Measurements from ENCODE around the gene MYO1B.

The MYO1B gene

DNA sequence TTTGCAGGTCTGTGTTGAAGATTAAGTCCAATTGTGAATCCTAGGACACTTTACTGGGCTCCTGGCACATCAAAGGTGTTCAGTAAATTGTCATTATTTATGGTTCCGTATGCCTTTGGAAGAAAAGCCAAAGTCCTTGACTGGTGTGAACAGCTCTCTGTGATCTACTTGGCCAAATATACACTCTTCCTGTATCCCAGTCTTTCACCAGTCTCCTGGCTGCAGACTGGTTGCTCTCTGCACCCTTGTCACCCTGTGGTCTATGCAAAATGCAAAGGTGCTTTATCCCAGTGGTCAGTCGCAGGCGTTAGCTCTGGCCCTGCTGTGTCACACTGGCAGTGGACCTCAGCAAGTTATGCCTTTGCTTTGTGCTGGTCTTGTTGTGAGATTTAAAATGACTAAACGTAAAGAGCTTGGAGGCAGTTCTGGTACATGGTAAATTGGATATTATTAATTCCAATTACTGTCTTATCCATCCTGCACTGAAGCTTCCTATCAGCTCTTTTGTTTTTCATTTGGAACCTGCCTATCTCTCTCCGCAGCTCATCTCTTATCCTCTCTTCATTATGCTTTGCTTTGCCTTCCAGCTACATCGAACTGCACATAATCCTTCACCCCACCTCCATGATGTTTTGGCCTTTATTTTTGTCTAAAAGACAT, 83.1 kb downstream of the MYO1B start:
- DNase-seq: no peak

DNA sequence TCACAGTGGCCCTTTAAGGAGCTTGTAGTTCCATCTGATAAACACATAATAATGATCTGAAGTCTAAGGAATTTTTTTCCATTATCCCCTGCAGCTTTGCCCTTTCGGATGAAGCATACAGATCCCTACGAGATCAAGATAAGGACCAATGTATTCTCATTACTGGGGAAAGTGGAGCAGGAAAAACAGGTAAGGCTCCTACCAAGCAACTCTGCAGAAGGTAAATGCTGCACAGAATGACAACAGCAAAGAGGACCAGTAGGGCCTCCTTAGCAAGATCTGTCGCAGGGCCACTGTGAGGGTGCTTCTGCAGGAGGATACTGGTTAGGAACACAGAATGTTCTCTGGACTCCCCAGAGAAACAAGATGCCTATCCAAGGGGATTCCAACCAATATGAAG, 84.6 kb downstream of the MYO1B start:
- DNase-seq: no peak

DNA sequence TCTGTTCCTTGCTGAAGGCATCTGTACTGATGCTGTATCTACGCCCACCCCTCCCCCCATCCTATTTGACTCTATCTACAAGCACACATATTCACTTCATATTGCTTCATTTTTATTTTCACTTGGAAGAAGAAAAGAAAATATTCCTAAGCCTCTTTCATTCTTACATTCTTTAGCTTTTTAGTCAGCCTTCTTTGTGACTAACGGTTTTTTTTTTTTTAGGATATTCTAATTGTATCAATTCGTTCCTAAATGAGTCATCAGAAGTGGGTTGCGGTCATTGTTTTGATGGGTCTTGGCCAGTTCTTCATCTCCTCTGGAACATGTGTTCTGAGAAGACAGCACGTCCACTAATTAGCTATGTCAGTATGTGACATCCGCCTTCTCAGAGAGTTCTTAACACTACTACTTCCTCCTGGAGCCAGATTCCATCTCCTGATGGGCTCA, 88.7 kb downstream of the MYO1B start:
- no peak for DNase-seq

DNA sequence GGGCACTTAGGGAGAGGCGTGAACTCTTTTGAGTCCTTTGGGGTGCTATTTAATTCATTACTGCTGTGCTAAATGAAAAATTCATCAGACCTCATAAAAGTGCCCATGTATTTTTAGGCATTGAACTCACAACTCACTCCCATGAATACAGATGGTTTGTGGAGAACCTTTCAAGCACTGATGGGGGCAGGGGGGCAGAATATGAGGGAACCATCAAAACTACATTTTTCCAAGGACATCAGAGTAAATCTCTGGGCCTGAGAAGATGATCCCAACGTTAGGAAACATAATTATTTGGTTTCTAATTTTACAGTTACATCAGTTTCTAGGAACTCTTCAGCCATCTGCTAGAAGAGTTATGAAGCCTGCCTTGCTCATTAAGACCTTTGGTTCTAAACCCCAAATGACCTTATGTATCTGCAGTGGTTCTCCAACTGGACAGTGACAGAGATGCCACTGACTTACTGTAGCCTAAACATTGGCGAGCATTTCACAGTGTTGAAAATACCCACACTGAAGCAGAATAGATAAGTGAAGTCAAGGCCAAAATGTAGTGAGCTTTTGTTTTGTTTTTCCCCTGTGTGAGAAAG, 90.8 kb downstream of the MYO1B start:
- no peak for DNase-seq

DNA sequence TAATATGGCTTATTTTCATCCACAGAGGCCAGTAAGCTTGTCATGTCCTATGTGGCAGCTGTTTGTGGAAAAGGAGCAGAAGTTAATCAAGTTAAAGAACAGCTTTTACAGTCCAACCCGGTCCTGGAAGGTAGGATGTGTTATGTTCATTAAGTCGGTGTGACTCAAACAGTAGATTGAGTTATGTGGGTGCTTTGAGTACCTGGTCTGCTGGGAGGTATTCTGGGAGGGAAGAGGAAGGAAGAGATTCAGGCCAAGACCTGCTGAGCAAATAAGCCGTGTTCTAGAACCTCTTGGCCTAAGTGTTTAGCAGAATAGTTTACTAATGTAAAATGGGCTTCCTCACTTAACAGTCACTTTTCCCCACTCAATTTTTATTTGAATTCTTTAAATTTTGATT, 96.2 kb downstream of the MYO1B start:
- DNase-seq: no peak

DNA sequence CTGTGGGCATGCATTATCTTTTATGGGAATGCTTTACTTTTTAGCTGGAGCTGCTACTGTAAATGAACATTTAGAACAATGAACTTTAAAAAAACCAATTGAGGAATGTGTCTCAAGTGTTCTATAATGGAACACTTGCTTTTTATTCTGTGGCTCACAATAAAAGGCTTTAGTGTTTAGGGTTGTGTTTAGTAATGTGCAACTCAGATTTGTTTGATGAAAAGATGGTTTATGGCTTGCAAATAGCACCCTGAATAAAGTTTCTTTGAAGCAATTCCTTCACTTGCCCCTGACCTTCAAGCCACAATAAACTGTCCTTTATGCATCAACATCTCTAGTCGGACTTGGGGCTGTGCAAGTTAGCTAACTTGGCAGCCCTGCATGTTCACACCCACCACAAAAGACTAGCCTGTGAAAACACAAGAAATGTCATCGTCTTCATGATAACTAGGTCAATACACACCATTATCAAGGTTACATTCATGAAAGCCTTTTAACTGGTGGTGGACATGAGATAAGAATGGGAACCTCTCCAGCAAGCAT, 98.7 kb downstream of the MYO1B start:
- no peak for DNase-seq

DNA sequence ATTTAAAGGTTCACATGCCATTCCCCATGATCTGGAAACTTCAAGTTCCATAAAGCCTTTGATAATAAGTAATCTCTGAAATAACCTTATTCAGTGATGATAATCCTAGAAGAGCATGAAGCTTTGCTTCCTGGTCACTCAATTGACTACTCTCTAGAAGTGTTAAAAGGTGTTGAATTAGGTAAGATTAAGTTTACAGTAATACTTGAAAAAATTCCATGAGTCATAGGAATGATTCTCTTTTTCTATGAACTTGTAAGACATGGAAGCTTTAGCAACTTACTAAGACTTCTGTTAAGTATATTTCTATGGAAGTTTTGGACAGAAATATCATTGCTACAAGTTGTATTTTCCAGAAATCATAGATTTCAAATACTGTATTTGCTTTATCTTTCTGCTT, 100.6 kb downstream of the MYO1B start:
- DNase-seq: no peak

DNA sequence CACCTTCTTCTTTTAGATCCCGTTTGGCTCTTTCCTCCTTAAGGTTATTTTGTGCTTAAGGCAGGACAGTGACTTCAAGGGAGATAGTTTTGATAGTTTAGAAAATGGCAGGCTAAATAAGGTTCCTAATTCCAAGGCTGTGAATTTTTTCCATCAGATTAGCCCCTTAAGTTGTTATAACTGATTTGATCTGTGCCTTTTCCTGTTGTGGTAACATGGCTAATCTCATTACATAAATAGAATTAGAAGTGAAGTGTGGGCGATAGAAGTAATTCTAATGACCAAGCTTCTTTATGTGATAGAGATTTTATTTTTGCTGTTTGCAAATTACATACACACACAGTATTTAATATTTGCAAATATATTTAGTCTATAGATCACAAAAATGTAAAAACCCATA, 102.0 kb downstream of the MYO1B start:
- DNase-seq: no peak

DNA sequence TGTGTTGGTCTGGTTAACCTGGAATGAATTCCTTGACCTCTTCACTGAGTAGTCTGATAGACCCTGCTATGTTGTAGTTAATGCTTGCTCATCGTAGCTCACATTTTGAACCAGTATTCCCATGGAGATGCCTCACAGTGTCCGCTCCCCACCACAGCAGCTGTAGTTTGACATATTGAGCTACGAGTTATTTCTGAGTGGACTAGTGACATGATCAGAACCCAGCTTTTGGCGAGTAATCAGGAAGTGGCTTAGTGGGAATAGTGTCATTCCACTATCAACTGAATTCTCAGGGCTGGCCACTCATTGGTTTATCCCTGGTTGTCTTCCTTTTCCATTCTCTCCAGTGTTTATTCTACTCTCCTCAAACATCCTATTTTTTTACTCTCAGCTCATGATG, 102.7 kb downstream of the MYO1B start:
- no peak for DNase-seq

DNA sequence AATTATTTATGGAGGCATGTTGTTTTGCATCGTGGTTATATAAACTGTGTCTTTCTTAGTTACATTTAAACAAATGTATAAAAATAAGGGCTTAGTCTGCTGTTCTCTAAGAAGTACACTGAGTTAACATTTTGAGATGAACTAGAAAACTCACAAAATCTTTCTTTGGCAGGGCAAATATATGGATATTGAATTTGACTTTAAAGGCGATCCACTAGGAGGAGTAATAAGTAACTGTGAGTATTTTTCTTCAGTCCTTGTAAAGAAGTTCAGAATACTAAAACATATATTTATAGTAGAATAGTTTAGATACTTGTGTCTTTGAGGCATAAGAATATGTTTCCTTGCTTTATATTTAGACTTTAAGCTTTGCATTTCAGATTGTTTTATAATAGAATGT, 104.8 kb downstream of the MYO1B start:
- no peak for DNase-seq

DNA sequence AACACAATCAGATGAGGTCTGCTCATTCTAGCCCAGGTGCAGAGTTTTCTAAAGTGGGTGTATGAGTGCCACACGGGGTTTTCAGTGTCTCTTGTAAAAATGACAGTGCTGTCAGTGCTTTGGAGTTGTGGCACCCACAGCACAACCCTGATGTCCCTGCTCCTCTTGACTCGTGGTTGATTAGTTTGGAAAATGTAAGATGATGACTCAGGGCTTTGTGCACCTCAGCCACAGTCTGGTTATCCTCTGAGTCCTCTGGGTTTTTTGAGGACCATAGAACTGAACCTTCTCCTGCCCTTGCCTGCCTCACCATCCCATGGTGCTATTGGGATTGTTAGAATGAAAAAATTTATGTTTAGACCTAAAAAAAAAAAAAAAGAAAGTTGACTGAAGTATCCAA, 105.6 kb downstream of the MYO1B start:
- no peak for DNase-seq

DNA sequence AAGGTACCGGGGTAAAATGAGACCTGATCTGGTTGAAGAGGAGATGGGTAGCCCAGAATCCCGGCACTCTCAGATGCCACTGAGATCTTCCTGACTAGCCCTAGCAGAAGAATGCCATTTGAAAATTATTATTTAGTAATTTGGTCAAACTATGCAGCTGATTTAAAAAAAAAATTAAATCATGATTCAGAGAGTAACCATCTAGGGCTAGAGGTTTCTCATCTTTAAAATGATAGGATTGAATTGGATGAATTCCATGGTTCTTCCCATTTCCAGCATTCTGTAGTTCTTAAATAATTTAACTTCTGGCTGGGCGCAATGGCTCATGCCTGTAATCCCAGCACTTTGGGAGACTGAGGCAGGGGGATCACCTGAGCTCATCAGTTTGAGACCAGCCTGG, 106.1 kb downstream of the MYO1B start:
- no peak for DNase-seq

DNA sequence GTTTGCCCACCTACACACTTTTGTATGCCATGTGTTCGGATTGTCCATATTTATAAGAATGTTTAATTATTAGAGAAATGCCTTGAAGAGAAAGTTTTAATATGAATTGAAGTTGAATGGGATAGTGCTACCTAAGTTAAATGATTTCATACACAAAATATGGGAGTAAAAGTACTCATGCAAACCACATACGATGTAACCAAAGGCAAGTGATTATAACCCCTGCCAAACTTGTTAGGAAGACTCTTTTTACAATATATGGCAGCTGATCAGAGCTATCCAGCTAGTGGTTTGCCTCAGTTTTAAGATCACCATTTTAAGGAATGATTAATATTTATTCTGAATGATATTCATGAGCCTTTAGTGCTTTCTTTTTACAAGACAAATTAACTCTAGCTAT, 106.7 kb downstream of the MYO1B start:
- no peak for DNase-seq

DNA sequence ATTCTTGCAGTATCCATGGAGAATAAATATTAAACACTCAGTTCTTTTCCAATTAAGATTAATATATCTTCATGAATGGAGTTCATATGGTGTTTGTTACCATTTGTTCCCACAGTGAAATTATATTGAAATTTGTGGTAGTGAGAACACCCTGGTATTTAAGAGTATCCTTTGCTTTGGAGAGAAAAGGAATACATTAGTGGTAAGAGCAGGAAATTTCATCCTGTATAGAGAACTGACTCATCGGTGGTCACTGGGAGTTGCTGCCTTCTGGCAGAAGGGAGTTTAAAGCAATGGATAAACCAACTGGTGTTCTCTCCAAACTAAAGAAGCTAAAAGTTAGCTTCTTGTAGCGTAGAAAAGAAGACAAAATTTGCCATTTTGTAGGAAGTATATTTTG, 107.3 kb downstream of the MYO1B start:
- no peak for DNase-seq

DNA sequence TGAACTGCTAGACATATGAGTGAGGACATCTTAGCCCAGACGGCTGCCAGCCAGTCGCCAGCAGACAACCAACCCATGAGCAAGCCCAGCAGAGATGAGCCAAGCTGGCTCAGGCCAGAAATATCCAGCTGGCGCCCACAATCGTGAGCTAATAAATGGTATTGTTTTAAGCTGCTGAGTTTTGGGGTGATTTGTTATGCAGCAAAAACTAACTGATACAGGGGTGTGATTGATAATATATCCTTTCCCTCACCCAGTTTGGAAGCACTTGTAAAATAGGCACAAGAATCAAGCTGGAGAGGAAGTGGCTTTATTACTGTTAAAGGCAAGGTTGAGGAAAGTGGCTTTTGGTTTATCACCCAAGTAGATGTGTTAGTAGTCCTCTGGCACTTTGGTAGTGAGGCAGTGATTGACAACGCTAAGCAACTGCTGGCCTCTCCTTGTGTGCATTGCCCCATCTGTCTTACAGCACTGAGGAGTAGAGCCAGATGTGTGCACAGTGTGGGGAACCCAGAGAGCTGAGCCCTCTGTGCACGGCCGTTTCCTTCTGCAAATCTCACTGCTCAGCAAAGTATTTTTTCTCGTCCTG, 110.1 kb downstream of the MYO1B start:
- DNase-seq: no peak

DNA sequence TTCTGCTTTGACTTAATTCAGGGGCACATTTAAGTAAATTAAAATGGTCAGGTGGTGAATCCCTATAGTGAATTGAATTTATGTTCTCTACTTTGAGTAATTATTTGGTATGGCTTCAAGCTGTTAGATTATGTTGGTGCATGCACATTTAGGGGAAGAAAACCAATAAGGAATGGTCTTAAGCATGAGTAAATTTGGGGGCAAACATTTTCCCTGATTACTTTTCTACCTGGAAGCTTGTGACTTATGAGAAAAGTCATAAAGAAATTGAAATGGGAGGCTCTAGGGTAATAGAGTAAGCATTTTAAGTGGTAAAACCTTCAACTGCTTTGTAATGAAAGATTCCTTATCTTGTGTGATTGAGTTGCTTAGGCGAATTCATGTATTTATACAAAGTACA, 112.5 kb downstream of the MYO1B start:
- DNase-seq: no peak

DNA sequence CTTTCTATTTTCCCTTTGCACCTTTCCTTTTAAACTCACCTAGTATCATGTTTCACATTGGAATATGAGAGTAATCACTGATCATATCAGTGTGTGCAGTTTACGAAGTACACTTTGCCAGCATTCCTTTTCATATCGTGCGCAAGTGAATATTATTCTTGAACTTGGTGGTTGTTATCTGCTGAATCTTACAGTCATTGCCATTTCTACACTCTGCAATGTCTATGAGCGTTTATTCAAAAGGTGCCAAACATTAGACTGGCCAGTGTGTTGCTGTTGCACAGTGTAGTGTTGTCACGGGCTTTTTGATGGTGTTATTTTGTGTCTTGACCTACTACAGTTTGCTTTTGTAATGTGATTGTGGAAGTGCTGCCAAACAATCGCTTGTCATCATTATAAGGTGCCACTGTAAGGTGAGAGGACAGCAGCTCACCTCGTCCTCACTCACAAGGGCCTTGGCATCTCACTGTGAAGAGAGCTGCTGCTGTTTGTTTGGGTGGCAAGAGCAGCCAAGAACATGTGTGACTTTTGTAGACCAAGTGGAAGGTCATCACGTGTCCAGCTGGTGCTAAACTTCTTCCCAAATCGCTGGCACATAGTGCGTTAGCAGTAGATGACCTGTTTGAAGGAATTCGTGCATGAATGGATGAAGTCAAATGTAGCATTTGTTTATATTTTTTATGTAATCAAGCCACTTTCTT, 113.3 kb downstream of the MYO1B start:
- no peak for DNase-seq

DNA sequence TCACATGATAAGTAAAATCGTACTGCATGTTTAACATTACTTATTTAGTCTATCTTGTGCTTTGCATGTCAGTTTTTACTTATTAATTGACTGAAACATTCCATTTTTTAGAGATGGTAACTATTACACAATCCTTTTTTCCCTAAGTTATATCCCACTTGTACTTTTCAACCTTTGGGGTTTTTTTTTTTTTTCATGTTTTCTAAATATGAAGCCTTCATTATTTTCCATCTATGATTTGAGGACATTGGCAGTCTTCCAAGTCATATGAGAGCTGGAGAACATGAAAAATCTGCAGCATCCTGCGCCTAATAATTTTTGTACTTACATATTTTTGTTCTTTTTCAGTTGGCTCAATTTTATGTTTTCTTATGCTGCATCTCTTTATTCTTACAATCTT, 113.9 kb downstream of the MYO1B start:
- DNase-seq: no peak

DNA sequence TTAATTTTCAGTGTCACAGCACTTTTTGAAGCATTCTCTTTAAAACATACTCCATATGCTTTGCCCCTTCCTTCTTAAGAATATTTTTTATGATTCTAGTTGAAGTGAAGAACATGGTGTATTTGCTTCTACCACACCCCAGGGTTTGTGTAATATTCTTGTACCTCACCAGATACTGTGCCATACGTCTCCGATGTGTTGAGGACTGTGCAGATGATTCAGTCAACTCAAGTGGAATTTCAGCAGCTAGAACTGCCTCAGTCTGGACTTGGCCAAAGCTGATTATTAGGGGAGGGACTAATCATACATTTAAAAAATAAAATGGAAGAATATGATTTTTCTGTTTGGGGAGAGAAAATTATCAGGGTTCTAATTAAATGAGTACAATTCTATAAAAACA, 115.7 kb downstream of the MYO1B start:
- DNase-seq: no peak

DNA sequence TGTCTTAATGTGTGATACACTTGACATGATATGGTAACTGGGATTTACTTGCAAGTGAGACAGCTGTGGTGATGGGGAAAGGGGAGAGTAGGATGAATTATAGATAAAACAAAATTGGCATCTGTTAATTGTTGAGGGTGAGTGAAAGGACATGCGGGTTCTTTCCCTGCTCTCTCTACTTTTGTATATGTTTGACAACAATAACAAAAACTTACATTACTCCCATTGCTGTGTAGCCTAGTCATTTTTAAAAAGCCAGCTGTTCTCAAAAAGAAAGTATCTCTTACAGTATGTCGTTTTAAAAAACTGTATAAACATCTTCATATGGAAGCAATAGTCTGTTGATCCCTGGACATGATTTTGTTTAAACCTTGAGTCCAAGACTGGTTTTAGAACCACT, 117.6 kb downstream of the MYO1B start:
- DNase-seq: no peak

DNA sequence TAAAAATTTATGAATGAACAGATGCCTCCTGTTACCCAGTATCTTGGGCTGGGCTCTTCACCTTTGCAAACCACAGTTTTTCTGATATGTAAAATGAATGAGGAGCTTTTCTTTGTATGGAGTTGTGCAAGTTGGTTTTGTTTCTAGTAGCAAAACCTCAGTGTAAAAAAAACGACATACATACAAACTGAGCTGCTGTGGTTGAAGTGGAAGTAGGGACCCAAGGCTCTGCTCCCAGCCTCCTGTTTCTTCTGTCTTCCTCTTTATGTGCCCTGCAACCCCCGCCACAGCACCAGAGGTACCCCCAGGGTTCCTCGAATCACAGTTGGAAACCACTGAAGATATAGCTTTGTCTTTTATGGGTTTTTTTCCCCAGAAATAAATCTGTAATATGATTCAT, 118.1 kb downstream of the MYO1B start:
- no peak for DNase-seq

DNA sequence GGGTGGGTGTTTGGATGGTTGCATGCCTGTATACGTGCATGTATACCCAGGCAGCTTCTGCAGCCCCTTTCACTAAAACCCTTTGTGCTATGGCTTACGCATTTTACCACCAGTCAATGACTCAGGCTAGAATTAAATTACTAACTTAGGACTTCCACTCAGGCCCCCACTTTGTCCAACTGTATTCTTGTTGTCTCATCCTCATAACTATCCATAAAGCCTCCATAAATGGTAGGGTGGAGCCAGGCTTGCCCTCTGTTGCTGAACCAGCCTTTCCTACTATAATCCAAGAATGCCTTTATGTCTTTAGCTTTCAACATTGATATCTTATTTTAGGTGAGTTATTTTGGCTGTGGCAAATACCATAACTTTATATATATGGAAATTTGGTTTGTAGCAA, 119.9 kb downstream of the MYO1B start:
- no peak for DNase-seq

DNA sequence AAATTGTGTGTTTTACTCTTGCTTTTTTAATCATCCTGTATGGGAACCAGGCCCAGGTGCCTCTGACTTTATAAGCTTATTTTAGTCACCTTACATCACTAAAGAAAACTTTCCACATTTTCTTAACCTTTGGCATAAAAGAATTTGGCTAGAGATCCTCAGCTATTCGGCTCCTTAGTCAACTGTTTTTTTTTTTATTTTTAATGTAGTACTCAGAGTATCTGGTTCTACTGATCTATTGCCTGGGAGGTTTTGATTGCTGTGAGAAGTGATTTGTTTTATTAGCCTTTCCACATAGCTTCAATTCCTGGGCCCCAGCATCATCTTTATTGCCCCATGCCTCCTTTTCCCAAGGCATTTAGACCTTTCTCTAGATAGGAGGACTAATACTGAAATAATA, 121.0 kb downstream of the MYO1B start:
- DNase-seq: no peak

DNA sequence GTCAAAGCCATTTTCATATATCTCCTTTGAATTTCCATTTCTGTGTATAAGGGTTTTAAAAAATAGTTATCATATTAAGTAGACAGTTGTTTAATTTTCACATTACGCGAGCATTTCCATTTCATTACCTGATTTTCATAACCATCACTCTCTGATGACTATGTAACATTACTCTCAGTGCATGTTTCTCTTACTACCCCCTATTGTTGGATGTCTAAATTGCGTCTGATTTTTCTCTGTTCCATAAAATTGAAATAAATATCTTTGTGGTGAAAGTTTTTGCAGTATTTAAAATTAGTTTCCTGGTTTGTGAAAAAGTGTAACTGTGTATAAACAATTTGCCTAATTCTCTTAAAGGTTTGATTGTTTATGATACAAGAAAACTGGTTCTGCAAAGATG, 123.8 kb downstream of the MYO1B start:
- no peak for DNase-seq
